HG03159 (cell line): ENCODE data around the gene DIAPH2.

ENCODE experiments used
- ATAC-seq: cut with Tn5 transposase; IDR thresholded peaks from one replicate; pipeline ENCODE4 v1.9.1; 2021; ENCODE audit warnings: mild to moderate bottlenecking, moderate library complexity; ENCODE audit not compliant: unreplicated experiment

The DIAPH2 gene

GRCh38 chrX:97030463-97030862 lies 345.8 kb downstream of the DIAPH2 start:
- ATAC-seq = no peak

GRCh38 chrX:97030947-97031346 lies 346.3 kb downstream of the DIAPH2 start:
- ATAC-seq = no peak

DNA sequence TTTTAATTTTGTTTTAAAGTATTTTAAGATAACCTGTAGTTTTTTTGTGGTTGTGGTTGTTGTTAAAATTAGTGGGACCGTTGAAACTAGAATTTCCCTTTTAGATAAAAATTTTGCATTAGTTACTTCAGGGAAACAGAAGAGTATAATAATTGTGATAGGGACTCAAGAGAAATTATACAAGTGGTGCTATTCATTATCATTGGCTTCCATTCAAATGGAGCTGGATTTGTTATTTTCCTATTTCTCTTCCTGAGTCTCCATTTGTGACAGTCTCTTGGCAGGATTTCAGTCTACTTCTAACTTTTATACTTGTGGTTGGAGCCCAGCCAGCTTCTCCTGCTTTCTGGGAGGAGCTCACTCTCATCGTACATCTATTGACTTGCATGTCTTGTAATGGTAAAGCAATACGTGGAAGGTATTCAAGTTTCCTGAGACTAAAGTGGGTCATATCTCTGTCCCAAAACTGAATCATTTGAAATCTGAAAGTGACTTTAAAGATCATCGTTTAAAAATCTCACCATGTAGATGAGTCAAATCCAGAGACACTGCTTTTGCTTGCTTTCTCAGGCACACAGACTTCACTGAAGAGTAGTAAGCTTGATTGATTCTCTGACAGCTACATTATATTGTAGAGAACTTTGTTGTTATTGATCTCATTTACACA lies 354.9 kb downstream of the DIAPH2 start:
- ATAC-seq = peak; percentile 85

DNA sequence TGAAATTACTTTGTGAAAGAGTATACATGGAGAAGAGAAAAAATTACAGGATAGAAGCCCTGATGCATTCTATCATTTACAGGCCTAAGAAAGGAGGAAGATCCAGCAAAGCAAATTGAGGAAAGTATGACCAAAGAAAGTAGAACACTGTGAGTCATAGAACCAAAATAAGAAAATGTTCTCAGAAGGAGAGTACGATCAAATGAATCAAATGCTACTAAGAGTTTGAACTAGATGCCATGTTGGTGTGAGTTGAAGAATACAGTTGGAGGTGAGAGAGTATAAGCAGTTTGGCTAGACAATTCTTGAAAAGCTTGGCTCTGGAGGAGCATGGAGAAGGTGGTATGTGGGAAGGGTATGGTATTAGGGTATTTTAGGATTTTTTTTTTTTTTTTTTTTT lies 360.8 kb downstream of the DIAPH2 start:
- ATAC-seq = no peak

DNA sequence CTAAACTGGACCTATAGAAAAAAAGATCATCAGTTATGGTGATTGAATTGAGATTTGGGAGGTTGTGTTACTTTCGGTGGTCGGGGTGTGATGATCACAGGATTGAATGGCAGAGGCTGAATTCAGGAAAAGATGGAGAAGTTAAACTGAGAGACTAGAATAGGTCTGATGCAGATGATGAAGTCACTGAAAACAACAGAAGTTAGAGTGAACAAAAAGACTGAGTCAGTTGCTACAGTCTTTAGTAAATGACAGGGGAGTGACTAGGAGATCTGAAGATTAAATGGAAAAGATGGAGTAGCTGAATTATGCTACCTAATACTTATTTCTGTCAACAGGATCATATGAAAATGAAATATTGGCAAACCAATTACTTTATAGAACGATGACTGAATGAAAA lies 362.2 kb downstream of the DIAPH2 start:
- ATAC-seq = no peak

DNA sequence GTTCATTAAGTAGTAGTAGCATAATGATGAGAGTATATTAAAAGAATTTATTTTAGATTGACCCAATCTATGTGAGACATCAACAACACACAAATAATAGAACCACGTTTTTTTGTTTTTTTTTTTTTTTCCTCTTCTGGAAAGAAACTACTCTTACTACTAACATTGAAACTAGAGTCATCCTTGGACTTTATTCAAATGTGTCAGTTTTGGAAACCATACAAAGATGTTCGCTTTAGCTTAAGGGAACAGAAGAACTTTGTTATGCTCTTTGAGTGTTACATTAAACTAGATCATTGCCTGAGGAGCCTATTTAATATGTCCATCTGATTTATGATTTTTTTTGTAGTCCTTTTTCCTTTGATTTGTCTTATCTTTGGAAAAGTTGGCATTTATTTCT lies 365.8 kb downstream of the DIAPH2 start:
- no peak for ATAC-seq

GRCh38 chrX:97057349-97057909 lies 372.8 kb downstream of the DIAPH2 start:
- ATAC-seq = no peak

GRCh38 chrX:97060020-97060419 lies 375.4 kb downstream of the DIAPH2 start:
- no peak for ATAC-seq

DNA sequence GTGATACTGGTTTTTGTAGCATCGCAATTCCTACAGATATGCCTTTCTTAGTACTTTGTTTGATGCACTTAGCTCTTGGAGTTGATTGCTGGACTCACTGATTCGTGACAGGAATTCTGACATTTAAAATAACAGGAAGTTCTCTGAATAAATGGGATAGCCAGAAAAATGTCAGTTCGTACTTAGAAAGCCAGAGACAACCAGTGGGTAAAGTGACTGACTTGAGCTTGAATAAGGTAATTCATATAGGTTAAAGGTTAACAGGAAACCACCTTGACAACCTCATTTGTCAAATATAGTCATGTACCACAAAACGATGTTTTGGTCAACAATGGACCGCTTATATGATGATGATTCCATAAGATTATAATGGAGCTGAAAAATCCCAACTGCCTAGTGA lies 380.4 kb downstream of the DIAPH2 start:
- ATAC-seq = no peak

- no peak for ATAC-seq
These were observed 381.3 kb downstream of the DIAPH2 start for GRCh38 chrX:97065973-97066372.

GRCh38 chrX:97066381-97066780 lies 381.7 kb downstream of the DIAPH2 start:
- no peak for ATAC-seq

- no peak for ATAC-seq
These were observed 385.7 kb downstream of the DIAPH2 start for GRCh38 chrX:97070346-97070745.

DNA sequence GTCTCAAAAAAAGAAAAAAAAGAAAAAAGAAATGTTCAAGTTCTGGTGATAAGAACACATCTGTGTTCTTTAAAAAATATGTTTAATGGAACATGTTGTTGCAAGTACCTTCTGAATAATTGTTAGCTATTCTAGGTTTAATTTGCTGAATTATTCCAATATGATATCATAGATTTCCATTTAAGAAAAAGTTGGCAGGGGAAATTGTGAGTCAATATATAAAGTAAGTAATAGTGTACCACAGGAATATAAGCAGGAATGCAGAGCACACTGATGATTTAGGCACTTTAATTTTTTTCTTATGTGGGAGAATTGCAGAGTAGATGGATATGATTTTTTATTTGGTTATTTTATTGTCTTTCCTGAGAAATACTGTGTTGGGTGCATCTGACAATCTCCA lies 389.8 kb downstream of the DIAPH2 start:
- ATAC-seq = no peak

GRCh38 chrX:97089116-97089515 lies 404.5 kb downstream of the DIAPH2 start:
- ATAC-seq = no peak

- ATAC-seq = no peak
These were observed 411.7 kb downstream of the DIAPH2 start for GRCh38 chrX:97096385-97096784.

GRCh38 chrX:97102938-97103337 lies 418.3 kb downstream of the DIAPH2 start:
- ATAC-seq = no peak

DNA sequence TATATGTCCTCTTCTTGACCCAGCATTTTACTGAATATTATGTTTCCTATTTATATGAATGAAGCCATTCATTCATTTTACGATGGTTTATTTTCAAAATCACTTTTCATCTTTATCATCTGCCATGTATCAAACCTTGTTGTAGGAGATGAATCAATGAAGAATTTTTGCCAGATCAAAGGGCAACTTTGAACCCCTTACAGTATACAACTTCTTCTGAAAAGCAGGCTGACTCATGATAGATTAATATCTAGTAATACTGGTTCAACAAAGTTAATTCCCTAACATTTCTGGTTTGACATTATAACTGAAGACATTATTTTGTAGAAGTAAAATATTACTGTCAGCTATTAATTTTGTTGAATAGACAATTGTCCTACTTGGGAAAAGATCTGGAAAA lies 425.1 kb downstream of the DIAPH2 start:
- ATAC-seq = no peak

DNA sequence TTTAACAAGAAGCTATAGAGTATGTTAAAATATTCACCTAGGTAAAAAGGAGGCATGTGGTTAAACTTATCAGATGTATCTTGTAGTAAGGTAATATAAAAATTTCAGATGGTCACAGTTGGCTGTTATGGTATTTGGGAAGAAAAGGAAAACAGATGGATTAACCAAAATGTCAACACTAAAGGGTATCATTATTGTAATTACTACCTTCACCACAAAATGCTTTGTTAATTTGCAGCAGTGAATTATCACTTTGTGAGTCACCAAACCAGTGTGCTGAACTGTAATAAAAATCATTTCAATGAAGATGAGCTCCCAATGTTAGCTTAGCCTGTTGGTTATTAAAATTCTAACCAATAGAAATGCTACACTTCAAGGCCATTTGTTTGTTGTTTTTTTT lies 432.9 kb downstream of the DIAPH2 start:
- no peak for ATAC-seq

GRCh38 chrX:97119474-97120109 lies 434.9 kb downstream of the DIAPH2 start:
- ATAC-seq = no peak

DNA sequence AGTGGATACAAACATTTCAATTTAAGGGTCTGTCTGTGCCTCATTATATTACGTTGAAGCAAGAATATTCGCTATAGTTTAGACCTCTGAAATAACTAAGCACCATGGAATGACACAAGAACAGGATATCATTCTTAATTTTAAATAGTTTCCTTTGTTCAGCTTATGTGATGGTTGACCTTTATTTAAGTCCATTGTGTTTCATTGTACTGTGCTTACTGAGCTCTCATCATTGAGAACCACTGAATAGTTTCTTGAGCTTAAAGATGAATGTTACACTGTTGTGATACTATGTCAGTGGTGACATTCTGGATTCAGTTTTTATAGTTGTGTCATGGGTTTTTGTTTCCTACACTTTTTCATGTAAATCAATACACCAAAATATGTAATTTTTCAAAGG lies 438.4 kb downstream of the DIAPH2 start:
- no peak for ATAC-seq

- no peak for ATAC-seq
These were observed 441.4 kb downstream of the DIAPH2 start for GRCh38 chrX:97126020-97126419.

- no peak for ATAC-seq
These were observed 448.2 kb downstream of the DIAPH2 start for GRCh38 chrX:97132664-97133415.
